ENCODE measurements around the gene CCDC148.
"Not testable (repeated sequence)": the region's sequence is repeated elsewhere in the genome, so short reads cannot be mapped to it uniquely, and the experiment has no call there.

CCDC148 gene

GRCh38 chr2:158413581-158413980 is 43.0 kb downstream of the CCDC148 start:
- DNase-seq: no peak

- DNase-seq: no peak
Measured at GRCh38 chr2:158412206-158412605, 44.3 kb downstream of the CCDC148 start.

GRCh38 chr2:158411748-158412147 is 44.8 kb downstream of the CCDC148 start:
- no peak for DNase-seq

- DNase-seq: no peak
Measured at GRCh38 chr2:158410132-158410531, 46.4 kb downstream of the CCDC148 start.

GRCh38 chr2:158407031-158407430 is 49.5 kb downstream of the CCDC148 start:
- DNase-seq: no peak

GRCh38 chr2:158405341-158405740 is 51.2 kb downstream of the CCDC148 start:
- no peak for DNase-seq

- DNase-seq: no peak
Measured at GRCh38 chr2:158403237-158403636, 53.3 kb downstream of the CCDC148 start.

GRCh38 chr2:158402665-158403064 is 53.9 kb downstream of the CCDC148 start:
- DNase-seq: no peak

- no peak for DNase-seq
Measured at GRCh38 chr2:158395166-158395565, 61.4 kb downstream of the CCDC148 start.

GRCh38 chr2:158394453-158394852 is 62.1 kb downstream of the CCDC148 start:
- no peak for DNase-seq

GRCh38 chr2:158393886-158394285 is 62.7 kb downstream of the CCDC148 start:
- DNase-seq: no peak

- no peak for DNase-seq
Measured at GRCh38 chr2:158392687-158393086, 63.9 kb downstream of the CCDC148 start.

- no peak for DNase-seq
Measured at GRCh38 chr2:158391876-158392275, 64.7 kb downstream of the CCDC148 start.

- DNase-seq: no peak
Measured at GRCh38 chr2:158391361-158391760, 65.2 kb downstream of the CCDC148 start.

- DNase-seq: no peak
Measured at GRCh38 chr2:158388159-158388558, 68.4 kb downstream of the CCDC148 start.

GRCh38 chr2:158385646-158386045 is 70.9 kb downstream of the CCDC148 start:
- no peak for DNase-seq

GRCh38 chr2:158381978-158382377 is 74.6 kb downstream of the CCDC148 start:
- DNase-seq: no peak

- DNase-seq: no peak
Measured at GRCh38 chr2:158381205-158381604, 75.3 kb downstream of the CCDC148 start.

GRCh38 chr2:158380746-158381145 is 75.8 kb downstream of the CCDC148 start:
- DNase-seq: no peak

- DNase-seq: no peak
Measured at GRCh38 chr2:158378926-158379325, 77.6 kb downstream of the CCDC148 start.

GRCh38 chr2:158366342-158366741 is 90.2 kb downstream of the CCDC148 start:
- no peak for DNase-seq

GRCh38 chr2:158359846-158360245 is 96.7 kb downstream of the CCDC148 start:
- DNase-seq: no peak

GRCh38 chr2:158357699-158358098 is 98.9 kb downstream of the CCDC148 start:
- DNase-seq: no peak

- no peak for DNase-seq
Measured at GRCh38 chr2:158357122-158357521, 99.4 kb downstream of the CCDC148 start.

GRCh38 chr2:158351466-158351816 is 105.1 kb downstream of the CCDC148 start:
- DNase-seq: not testable (repeated sequence)
